Prostate gland (tissue), 2 donors: ENCODE measurements around the gene LRIT3. TPM values are rescaled to one million over a fixed set of nuclear protein-coding genes. Genes with fewer than 3 reads are reported as not detected.

ENCODE experiments used
- DNase-seq: peaks from one replicate; pipeline ENCODE4 v3.0.0-alpha.2; 2019; ENCODE audit warnings: low spot score
- H3K27ac ChIP-seq, 2 donors: fragments of 200-600 bp; sonication (generic); 2 replicates each; pipeline ENCODE4 v1.5.1; 2017 to 2019
- H3K27me3 ChIP-seq: fragments of 200-600 bp; sonication (generic); replicated peaks from 2 replicates; pipeline ENCODE4 v1.5.1; 2019; ENCODE audit not compliant: insufficient read depth
- H3K36me3 ChIP-seq, 2 donors: fragments of 200-600 bp; sonication (generic); 1 replicate in 1 of 2; 2 replicates in 1 of 2; pipeline versions ENCODE4 v1.5.1 to v1.8.1; 2017 to 2019
- H3K4me1 ChIP-seq: fragments of 200-600 bp; sonication (generic); replicated peaks from 2 replicates; pipeline ENCODE4 v1.5.1; 2019
- H3K4me3 ChIP-seq, 2 donors: fragments of 200-600 bp; sonication (generic); 2 replicates each; pipeline ENCODE4 v1.5.1; 2017 to 2019
- H3K9me3 ChIP-seq: fragments of 200-600 bp; sonication (generic); 2 replicates; pipeline ENCODE4 v1.5.1; 2017
- POLR2A ChIP-seq: fragments of 450-650 bp; IDR thresholded peaks from one replicate; pipeline ENCODE4 v1.6.1; 2016; ENCODE audit warnings: antibody characterized with exemption, mild to moderate bottlenecking
- POLR2AphosphoS5 ChIP-seq: sonication (generic); formaldehyde crosslinking; IDR thresholded peaks from one replicate; pipeline ENCODE4 v1.6.1; 2017; ENCODE audit warnings: antibody characterized with exemption
- WGBS: methylation state at CpG from one replicate; pipeline ENCODE4 v1.1.5; 2018; 5-methylcytosine and 5-hydroxymethylcytosine counted together
- intact Hi-C: fragments of 100-400 bp; cut with DNase I; formaldehyde crosslinking; loops from one replicate; pipeline ENCODE4 v1.14.2; 2022
- total RNA-seq, 2 donors: library from RNA; depleted of rRNA; stranded (reverse); fragments of >200 nt; gene quantifications; one replicate each; pipeline ENCODE4 v1.1.0, GENCODE V29; 2016
- TF ChIP-seq, protein P1 (sequence below), 4 experiments: fragments of 200-600 bp in 2 of 4; fragments of 450-650 bp in 2 of 4; sonication (generic) in 2 of 4; IDR thresholded peaks; 1 replicate in 3 of 4; 2 replicates in 1 of 4; pipeline ENCODE4 v1.5.1; 2016 to 2019; ENCODE audit warnings: antibody characterized with exemption in 4 of 4, mild to moderate bottlenecking in 2 of 4, moderate library complexity in 2 of 4

The LRIT3 gene
- total RNA-seq, 2 donors from 2014 or later: 0.11 to 0.27 TPM

DNA sequence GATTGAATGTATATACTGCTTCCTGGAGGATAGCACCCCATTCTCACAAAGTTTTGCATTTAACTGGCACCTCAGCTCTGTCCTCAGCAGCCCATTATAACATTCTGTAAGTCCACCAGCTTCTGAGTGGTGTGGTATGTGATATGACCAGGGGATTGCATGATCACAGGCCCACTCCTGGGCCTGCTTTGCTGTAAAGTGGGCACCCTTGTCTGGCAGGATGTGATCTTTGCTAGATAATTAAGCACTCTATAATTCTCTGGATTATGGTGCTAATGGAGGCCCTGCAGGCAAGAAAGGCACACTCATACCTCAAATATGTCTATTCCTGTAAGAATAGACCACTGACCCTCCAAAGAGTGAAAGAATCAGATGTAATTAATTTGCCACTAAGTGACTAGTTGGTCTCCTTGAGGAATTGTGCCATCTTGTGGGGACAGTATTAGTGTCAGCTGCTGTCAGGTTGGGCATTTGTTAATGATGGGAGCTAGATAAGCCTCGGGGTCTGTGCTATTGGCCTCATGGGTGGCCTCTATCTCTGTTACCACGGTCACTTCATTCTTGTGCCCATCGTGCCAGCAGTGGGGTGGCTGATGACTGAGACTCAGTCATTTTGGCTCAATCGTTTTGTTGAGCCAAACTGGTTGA is 43.9 kb upstream of the LRIT3 start:
- Histone ChIP-seq H3K27ac (no peak overlapping the region), H3K36me3 (no peaks in the 10 kb centered on the region), H3K4me1 (no peaks in the 10 kb centered on the region), H3K4me3 (no peak overlapping the region), H3K9me3 (no peaks in the 10 kb centered on the region), H3K27me3 (no peaks in the 10 kb centered on the region)
- TF ChIP-seq POLR2A (no peak), POLR2AphosphoS5 (peak; percentile 8)
- TF ChIP-seq, protein P1, sequence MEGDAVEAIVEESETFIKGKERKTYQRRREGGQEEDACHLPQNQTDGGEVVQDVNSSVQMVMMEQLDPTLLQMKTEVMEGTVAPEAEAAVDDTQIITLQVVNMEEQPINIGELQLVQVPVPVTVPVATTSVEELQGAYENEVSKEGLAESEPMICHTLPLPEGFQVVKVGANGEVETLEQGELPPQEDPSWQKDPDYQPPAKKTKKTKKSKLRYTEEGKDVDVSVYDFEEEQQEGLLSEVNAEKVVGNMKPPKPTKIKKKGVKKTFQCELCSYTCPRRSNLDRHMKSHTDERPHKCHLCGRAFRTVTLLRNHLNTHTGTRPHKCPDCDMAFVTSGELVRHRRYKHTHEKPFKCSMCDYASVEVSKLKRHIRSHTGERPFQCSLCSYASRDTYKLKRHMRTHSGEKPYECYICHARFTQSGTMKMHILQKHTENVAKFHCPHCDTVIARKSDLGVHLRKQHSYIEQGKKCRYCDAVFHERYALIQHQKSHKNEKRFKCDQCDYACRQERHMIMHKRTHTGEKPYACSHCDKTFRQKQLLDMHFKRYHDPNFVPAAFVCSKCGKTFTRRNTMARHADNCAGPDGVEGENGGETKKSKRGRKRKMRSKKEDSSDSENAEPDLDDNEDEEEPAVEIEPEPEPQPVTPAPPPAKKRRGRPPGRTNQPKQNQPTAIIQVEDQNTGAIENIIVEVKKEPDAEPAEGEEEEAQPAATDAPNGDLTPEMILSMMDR (IDR thresholded peaks at IDR 0.05): peak in 3 of 4 experiments; percentile 29 to 55 (median 42)
- peak; percentile 25 for DNase-seq
- WGBS: 16% methylated on average over 4 of the region's 4 CpGs
- intact Hi-C loops: no loop called here

DNA sequence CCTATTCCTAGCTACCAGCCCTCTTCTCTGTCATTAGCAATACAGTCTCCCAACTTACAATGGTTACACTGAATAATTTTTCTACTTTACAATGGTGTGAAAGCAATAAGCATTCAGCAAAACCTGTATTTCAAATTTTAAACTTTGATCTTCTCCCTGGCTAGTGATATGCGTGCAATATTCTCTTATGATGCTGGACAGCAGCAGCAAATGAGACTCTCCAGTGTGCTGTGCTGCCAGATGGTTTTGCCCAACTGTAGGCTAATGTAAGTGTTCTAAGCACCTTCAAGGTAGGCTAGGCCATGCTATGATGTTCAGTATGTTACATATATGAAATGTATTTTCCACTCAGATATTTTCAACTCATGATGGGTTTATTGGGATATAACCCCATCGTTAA is 38.3 kb upstream of the LRIT3 start:
- H3K36me3 ChIP-seq: no peaks in the 10 kb centered on the region

DNA sequence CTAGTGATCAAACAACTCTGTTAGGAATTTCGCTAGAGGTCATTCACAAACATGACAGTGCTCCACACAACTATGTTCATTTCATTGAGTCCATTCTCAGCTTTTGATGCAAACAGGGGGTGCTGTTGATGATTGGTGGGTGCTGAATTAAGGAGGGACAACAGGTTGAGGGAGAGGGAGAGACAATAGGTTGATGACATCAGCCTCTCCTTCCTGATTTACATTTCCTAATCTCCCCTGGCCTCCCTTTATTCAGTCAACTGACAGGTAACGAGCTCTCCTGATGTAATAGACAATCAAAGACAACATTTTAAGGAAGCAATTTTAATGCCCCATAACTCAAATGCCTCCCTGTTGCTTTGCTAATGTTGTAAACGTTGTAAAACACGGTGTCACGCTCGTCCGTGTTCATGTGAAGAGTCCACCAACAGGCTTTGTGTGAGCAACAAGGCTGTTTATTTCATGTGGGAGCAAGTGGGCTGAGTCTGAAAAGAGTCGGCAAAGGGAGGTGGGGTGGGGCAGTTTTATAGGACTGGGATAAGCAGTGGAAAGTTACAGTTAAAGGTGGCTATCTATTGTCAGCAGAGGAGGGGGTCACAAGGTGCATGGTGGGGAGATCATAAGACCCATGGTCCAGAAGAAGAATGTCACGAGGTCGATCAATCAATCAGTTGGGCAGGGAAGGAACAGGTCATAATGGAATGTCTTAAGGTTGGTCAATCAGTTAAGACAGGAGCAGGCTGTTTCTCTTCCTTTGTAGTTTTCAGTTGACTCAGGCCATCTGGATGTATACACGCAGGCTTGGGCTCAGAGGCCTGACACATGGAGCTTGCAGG is 37.1 kb upstream of the LRIT3 start:
- no peaks in the 10 kb centered on the region for H3K27me3 ChIP-seq
- intact Hi-C loops: loop anchor here (5.0 kb wide), 1 partner anchor 78 kb away; the partner anchor contains the start of gene PLA2G12A
- H3K36me3 ChIP-seq: no peaks in the 10 kb centered on the region
- H3K27ac ChIP-seq: no peak overlapping the region
- H3K4me1 ChIP-seq: no peaks in the 10 kb centered on the region
- TF ChIP-seq POLR2A: no peak
- TF ChIP-seq POLR2AphosphoS5: no peak
- TF ChIP-seq, protein P1 (IDR thresholded peaks at IDR 0.05): no peak
- 43% methylated on average over 11 of the region's 11 CpGs for WGBS
- H3K4me3 ChIP-seq: no peak overlapping the region
- no peaks in the 10 kb centered on the region for H3K9me3 ChIP-seq
- DNase-seq: no peak

More for the DNA sequence above, 38.3 kb upstream of the LRIT3 start:
- Histone ChIP-seq H3K27me3 (no peaks in the 10 kb centered on the region), H3K27ac (no peak overlapping the region), H3K4me3 (no peak overlapping the region), H3K4me1 (no peaks in the 10 kb centered on the region), H3K9me3 (no peaks in the 10 kb centered on the region)
- TF ChIP-seq POLR2AphosphoS5: no peak
- TF ChIP-seq, protein P1 (IDR thresholded peaks at IDR 0.05): no peak
- TF ChIP-seq POLR2A: no peak
- no peak for DNase-seq
- intact Hi-C loops: loop anchor here (5.0 kb wide), 1 partner anchor 77 kb away; the partner anchor contains the start of gene PLA2G12A
- WGBS: 95% methylated on average over 2 of the region's 2 CpGs

DNA sequence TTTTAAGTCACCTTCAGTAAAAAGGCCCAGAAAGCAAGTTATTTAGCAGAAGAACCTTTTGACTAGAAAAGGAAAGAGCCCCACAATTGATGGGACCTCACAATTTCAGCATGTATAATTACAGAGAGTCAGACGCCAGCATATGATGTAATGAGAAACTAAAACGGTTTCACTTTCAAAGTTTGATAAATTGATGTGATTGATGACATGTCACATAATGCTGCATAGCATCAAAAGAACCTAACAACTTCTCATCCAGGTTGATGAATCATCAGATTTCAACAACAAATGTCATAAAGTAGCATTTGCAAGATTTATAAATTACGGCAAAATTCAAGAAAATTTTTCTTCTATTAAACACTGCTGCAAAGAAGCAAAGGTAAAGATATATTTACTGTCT is 36.2 kb upstream of the LRIT3 start:
- Histone ChIP-seq H3K4me3 (no peak overlapping the region), H3K36me3 (no peaks in the 10 kb centered on the region), H3K27me3 (no peaks in the 10 kb centered on the region), H3K4me1 (peaks cover 7% of the 10 kb centered on the region), H3K27ac (no peak overlapping the region), H3K9me3 (no peaks in the 10 kb centered on the region)
- no peak for DNase-seq
- 56% methylated on average over 3 of the region's 3 CpGs for WGBS
- TF ChIP-seq, protein P1 (IDR thresholded peaks at IDR 0.05): no peak
- TF ChIP-seq POLR2A: no peak
- no peak for TF ChIP-seq POLR2AphosphoS5
- intact Hi-C loops: loop anchor here (5.0 kb wide), 1 partner anchor 79 kb away; the partner anchor contains the start of gene PLA2G12A
